Endothelial cell of umbilical vein (primary cell): ENCODE results near the gene NPTX1. TPM values are rescaled to one million over a fixed set of nuclear protein-coding genes. Genes with fewer than 3 reads are reported as not detected.

Source experiments
- BruUV-seq: library from RNA; stranded (reverse); fragments of 400-500 nt; replicated peaks from 2 replicates; lab custom pipeline; 2021; lab: Mats Ljungman, UMichigan
- CTCF ChIA-PET: fragments of 300-600, 350-600 bp; sonication (Branson Sonifier 250); formaldehyde crosslinking; loops from one replicate; lab custom pipeline; 2021; ENCODE audit warnings: antibody characterized with exemption, inconsistent platforms; lab: Charles Lee
- POLR2A ChIA-PET: fragments of 300-600, 350-600 bp; sonication (Branson Sonifier 250); formaldehyde crosslinking; loops from one replicate; lab custom pipeline; 2021; ENCODE audit warnings: antibody characterized with exemption, inconsistent platforms; lab: Charles Lee
- DNase-seq: peaks from one replicate; pipeline ENCODE4 v3.0.0-alpha.2; 2011; ENCODE audit warnings: low read depth, low spot score
- FAIRE-seq: peaks from 2 replicates; lab custom pipeline; 2011; peaks lifted over from hg19 to GRCh38; lab: Jason Lieb, UNC
- H2AFZ ChIP-seq: 2 replicates; pipeline ENCODE4 v1.6.0; 2012; ENCODE audit warnings: low read depth, low read length, control low read depth, inconsistent platforms
- H3K27ac ChIP-seq: 2 replicates; pipeline ENCODE4 v1.5.1; 2011; ENCODE audit warnings: low read depth, mild to moderate bottlenecking, control low read depth, low read length, moderate library complexity; ENCODE audit not compliant: insufficient read depth
- H3K27me3 ChIP-seq, 2 experiments: 2 replicates each; pipeline versions ENCODE4 v1.6.0 to v1.6.1; 2011; ENCODE audit warnings: low read length in 2 of 2, mixed read lengths in 1 of 2; ENCODE audit not compliant: control insufficient read depth in 2 of 2, insufficient read depth in 2 of 2
- H3K36me3 ChIP-seq, 2 experiments: 2 replicates in 1 of 2; 3 replicates in 1 of 2; pipeline ENCODE4 v1.5.1; 2011; ENCODE audit warnings: low read length in 2 of 2, mild to moderate bottlenecking in 1 of 2, moderate library complexity in 1 of 2; ENCODE audit not compliant: control insufficient read depth in 2 of 2, insufficient read depth in 2 of 2; ENCODE audit errors: extremely low read depth in 1 of 2
- H3K4me1 ChIP-seq: 3 replicates; pipeline ENCODE4 v1.5.1; 2011; ENCODE audit warnings: mild to moderate bottlenecking, low read length; ENCODE audit not compliant: control insufficient read depth, insufficient read depth; ENCODE audit errors: extremely low read depth
- H3K4me2 ChIP-seq: 2 replicates; pipeline ENCODE4 v1.6.1; 2011; ENCODE audit warnings: low read length, control low read depth, mixed read lengths; ENCODE audit not compliant: insufficient read depth
- H3K4me3 ChIP-seq, 3 experiments: fragments of 200-600 bp in 1 of 3; sonication (generic), shearing (Covaris generic) in 1 of 3; replicated peaks in 1 of 3; 2 replicates each; pipeline ENCODE4 v1.5.1; 2011 to 2016; ENCODE audit warnings: control low read depth in 3 of 3, low read length in 3 of 3, mild to moderate bottlenecking in 2 of 3, inconsistent platforms in 1 of 3, low read depth in 1 of 3, moderate library complexity in 1 of 3; ENCODE audit not compliant: insufficient read depth in 1 of 3
- H3K79me2 ChIP-seq: 2 replicates; pipeline ENCODE4 v1.6.0; 2012; ENCODE audit warnings: low read length, inconsistent platforms; ENCODE audit not compliant: control insufficient read depth, insufficient read depth
- H3K9ac ChIP-seq: replicated peaks from 2 replicates; pipeline ENCODE3; 2011; ENCODE audit warnings: low read length, control low read depth; ENCODE audit not compliant: insufficient read depth; ENCODE audit errors: extremely low read depth
- H3K9me1 ChIP-seq: replicated peaks from 3 replicates; pipeline ENCODE4 v1.6.0; 2011; ENCODE audit warnings: mild to moderate bottlenecking, low read length; ENCODE audit not compliant: control insufficient read depth, insufficient read depth; ENCODE audit errors: extremely low read depth
- H3K9me3 ChIP-seq: replicated peaks from 2 replicates; pipeline ENCODE4 v1.5.1; 2012; ENCODE audit warnings: low read length, inconsistent platforms; ENCODE audit not compliant: control insufficient read depth, insufficient read depth
- H4K20me1 ChIP-seq: replicated peaks from 2 replicates; pipeline ENCODE3; 2011; ENCODE audit warnings: mild to moderate bottlenecking, low read length; ENCODE audit not compliant: control insufficient read depth, insufficient read depth; ENCODE audit errors: extremely low read depth
- EZH2 ChIP-seq: IDR thresholded peaks from 2 replicates; pipeline ENCODE4 v1.6.1; 2012; ENCODE audit warnings: borderline replicate concordance, low read depth, mild to moderate bottlenecking, moderate library complexity, low read length, inconsistent platforms; ENCODE audit not compliant: severe bottlenecking
- FOS ChIP-seq: IDR thresholded peaks from 2 replicates; pipeline ENCODE4 v1.6.1; 2011; ENCODE audit warnings: mild to moderate bottlenecking, low read length, moderate library complexity, borderline replicate concordance; ENCODE audit not compliant: insufficient read depth
- JUN ChIP-seq: IDR thresholded peaks from 2 replicates; pipeline ENCODE4 v1.6.1; 2011; ENCODE audit warnings: borderline replicate concordance, low read depth; ENCODE audit not compliant: insufficient read length, insufficient read depth
- POLR2AphosphoS5 ChIP-seq: IDR thresholded peaks from 2 replicates; pipeline ENCODE4 v1.6.1; 2012; ENCODE audit warnings: low read depth, mild to moderate bottlenecking, control low read depth, low read length, moderate library complexity; ENCODE audit not compliant: insufficient read depth
- dilution Hi-C: fragments of 300-500 bp; cut with MboI; formaldehyde crosslinking; loops from one replicate; pipeline ENCODE4 v1.15.0; 2019; ENCODE audit warnings: low sequenced_read_pairs; ENCODE audit not compliant: extremely low pct_ligation_motif_present
- intact Hi-C: fragments of 100-400 bp; cut with micrococcal nuclease; formaldehyde crosslinking; loops from one replicate; pipeline ENCODE4 v1.10.0; 2022
- polyA plus RNA-seq, 4 experiments: library from polyadenylated mRNA; depleted of rRNA in 3 of 4; stranded (reverse) in 3 of 4; unstranded in 1 of 4; fragments of >200 nt; gene quantifications; 2 replicates each; pipeline versions ENCODE4 v1.2.1 to v1.2.3, GENCODE V29; 2011 to 2012; ENCODE audit warnings: missing spikeins in 1 of 4
- total RNA-seq: library from RNA; stranded (reverse); gene quantifications from 2 replicates; pipeline ENCODE4 v1.2.3, GENCODE V29; 2021

Gene NPTX1
- total and polyA plus RNA-seq, 2 donors (not counting 3 experiments of a cell fraction or from before 2014, with no cell fraction given), result 0.03 TPM; not detected in 1

- dilution Hi-C loops, result no loop called here
- intact Hi-C loops, result loop anchor here (2.0 kb wide), 1 partner anchor 24 kb away; no protein-coding TSS in a partner anchor
- no peak for FAIRE-seq
- ChIA-PET POLR2A (no interaction called here), CTCF (no interaction called here)
- Histone ChIP-seq H3K4me2 (no peak overlapping the region), H3K9ac (no peak overlapping the region), H3K36me3 (no peaks in the 10 kb centered on the region), H4K20me1 (no peaks in the 10 kb centered on the region), H2AFZ (no peak overlapping the region), H3K9me1 (no peaks in the 10 kb centered on the region), H3K4me3 (no peak overlapping the region), H3K27me3 (peaks cover 61 to 63% of the 10 kb centered on the region in 2 experiments), H3K4me1 (no peaks in the 10 kb centered on the region), H3K9me3 (no peaks in the 10 kb centered on the region), H3K79me2 (no peaks in the 10 kb centered on the region), H3K27ac (no peak overlapping the region)
- BruUV-seq, result no TSS peak
- no peak for DNase-seq
- TF ChIP-seq JUN (no peak), POLR2AphosphoS5 (no peak), FOS (no peak)
These were observed 2.8 kb upstream of the NPTX1 start for GRCh38 chr17:80479246-80479566.

- BruUV-seq, result no TSS peak
- ChIA-PET POLR2A (no interaction called here), CTCF (interaction anchor here (1.0 to 1.9 kb wide), 2 partner anchors 40 to 97 kb away, joined by 3 to 16 read pairs; no protein-coding TSS in a partner anchor)
- Histone ChIP-seq H3K36me3 (no peaks in the 10 kb centered on the region), H3K4me1 (no peaks in the 10 kb centered on the region), H3K27me3 (peaks cover 65 to 68% of the 10 kb centered on the region in 2 experiments), H4K20me1 (no peaks in the 10 kb centered on the region), H3K9me3 (no peaks in the 10 kb centered on the region), H3K9ac (no peak overlapping the region), H3K27ac (no peak overlapping the region), H3K79me2 (no peaks in the 10 kb centered on the region), H3K4me2 (peak overlapping the region; percentile 14), H3K9me1 (no peaks in the 10 kb centered on the region), H2AFZ (no peak overlapping the region), H3K4me3 (no peak overlapping the region)
- intact Hi-C loops (loop anchor here (1.0 to 2.0 kb wide), 2 partner anchors 24 to 97 kb away; no protein-coding TSS in a partner anchor), dilution Hi-C loops (no loop called here)
- peak; percentile 71 for TF ChIP-seq EZH2
- TF ChIP-seq POLR2AphosphoS5, result no peak
- FAIRE-seq (no peak), DNase-seq (no peak)
These were observed 2.3 kb upstream of the NPTX1 start for GRCh38 chr17:80478487-80479245.
